GM23248 (cell line): ENCODE results near the gene GPSM1. TPM values are rescaled to one million over a fixed set of nuclear protein-coding genes. Genes with fewer than 3 reads are reported as not detected.

Experiments used
- DNase-seq: peaks from one replicate; pipeline ENCODE4 v3.0.0-alpha.2; 2015
- H2AFZ ChIP-seq: fragments of 200-600 bp; sonication (generic); 2 replicates; pipeline ENCODE4 v1.6.1; 2016; ENCODE audit warnings: antibody characterized with exemption
- H3F3A ChIP-seq: fragments of 200-600 bp; sonication (generic); 2 replicates; pipeline ENCODE4 v1.6.1; 2016; ENCODE audit warnings: mild to moderate bottlenecking, antibody characterized with exemption, mixed run types; ENCODE audit not compliant: insufficient read depth
- H3K27ac ChIP-seq: fragments of 200-600 bp; sonication (generic); 2 replicates; pipeline ENCODE4 v1.5.1; 2016; ENCODE audit warnings: mild to moderate bottlenecking
- H3K27me3 ChIP-seq: fragments of 200-600 bp; sonication (generic); replicated peaks from 2 replicates; pipeline ENCODE4 v1.6.1; 2016; ENCODE audit warnings: mild to moderate bottlenecking; ENCODE audit not compliant: insufficient read depth
- H3K36me3 ChIP-seq: fragments of 200-600 bp; sonication (generic); 2 replicates; pipeline ENCODE4 v1.6.1; 2016; ENCODE audit warnings: low read depth, mild to moderate bottlenecking
- H3K4me1 ChIP-seq: fragments of 200-600 bp; sonication (generic); 2 replicates; pipeline ENCODE4 v1.6.1; 2016; ENCODE audit warnings: mild to moderate bottlenecking; ENCODE audit not compliant: insufficient read depth
- H3K4me2 ChIP-seq: fragments of 200-600 bp; sonication (generic); one replicate; pipeline ENCODE4 v1.6.1; 2016; ENCODE audit warnings: mild to moderate bottlenecking; ENCODE audit not compliant: unreplicated experiment
- H3K4me3 ChIP-seq: fragments of 200-600 bp; sonication (generic); 2 replicates; pipeline ENCODE4 v1.5.1; 2016; ENCODE audit warnings: mild to moderate bottlenecking
- H3K79me2 ChIP-seq: fragments of 200-600 bp; sonication (generic); 2 replicates; pipeline ENCODE4 v1.6.1; 2016; ENCODE audit warnings: mild to moderate bottlenecking; ENCODE audit not compliant: insufficient read depth
- H3K9ac ChIP-seq: fragments of 200-600 bp; sonication (generic); 2 replicates; pipeline ENCODE4 v1.6.1; 2016; ENCODE audit warnings: mild to moderate bottlenecking
- H3K9me2 ChIP-seq: fragments of 200-600 bp; sonication (generic); 2 replicates; pipeline ENCODE4 v1.6.1; 2016; ENCODE audit warnings: mixed run types, mild to moderate bottlenecking, moderate library complexity; ENCODE audit not compliant: insufficient read depth
- H3K9me3 ChIP-seq: fragments of 200-600 bp; sonication (generic); one replicate; pipeline ENCODE4 v1.6.1; 2017; ENCODE audit warnings: low read depth
- H4K20me1 ChIP-seq: fragments of 200-600 bp; sonication (generic); 2 replicates; pipeline ENCODE4 v1.6.0; 2016; ENCODE audit not compliant: insufficient read depth
- EZH2 ChIP-seq: fragments of 200-600 bp; sonication (generic); IDR thresholded peaks from 2 replicates; pipeline ENCODE4 v1.6.1; 2018; ENCODE audit warnings: antibody characterized with exemption, mild to moderate bottlenecking; ENCODE audit not compliant: insufficient read depth, poor library complexity, severe bottlenecking
- EZH2phosphoT487 ChIP-seq: fragments of 200-600 bp; sonication (generic); IDR thresholded peaks from 2 replicates; pipeline ENCODE4 v1.6.1; 2018; ENCODE audit warnings: antibody characterized with exemption, moderate library complexity, mild to moderate bottlenecking, low read depth; ENCODE audit not compliant: insufficient read depth
- WGBS, 2 experiments: methylation state at CpG; one replicate each; pipeline ENCODE4 v1.1.6; 2015 to 2017; ENCODE audit warnings: low lambda C conversion rate in 2 of 2, low coverage in 1 of 2; ENCODE audit errors: missing lambda C conversion rate in 2 of 2; 5-methylcytosine and 5-hydroxymethylcytosine counted together
- in situ Hi-C: fragments of 300-500 bp; cut with MboI; formaldehyde crosslinking; loops from 2 replicates; pipeline ENCODE4 v1.15.0; 2020
- polyA plus RNA-seq: library from polyadenylated mRNA; unstranded; fragments of >200 nt; fragmentation: Nextera tagmentation; extraction: Ambion mirVana; gene quantifications from 2 replicates; pipeline ENCODE4 v1.2.1, GENCODE V29; 2016
- total RNA-seq: library from RNA; depleted of rRNA; stranded (reverse); fragments of >200 nt; shearing (Covaris generic); gene quantifications from 2 replicates; pipeline ENCODE4 v1.2.3, GENCODE V29; 2014

Gene GPSM1
- total and polyA plus RNA-seq, 2 experiments from 2014 or later: 13.7 to 57.1 TPM

- Histone ChIP-seq H3K27ac (no peak overlapping the region), H3K4me2 (no peak overlapping the region), H3K4me1 (no peaks in the 10 kb centered on the region), H2AFZ (no peak overlapping the region), H3K9me3 (no peaks in the 10 kb centered on the region), H3K27me3 (peaks cover 10% of the 10 kb centered on the region; the same call in 1 of the 2 replicates), H3K9me2 (no peaks in the 10 kb centered on the region), H3K79me2 (no peaks in the 10 kb centered on the region), H3K9ac (no peak overlapping the region), H3K4me3 (no peak overlapping the region), H4K20me1 (no peaks in the 10 kb centered on the region), H3K36me3 (no peaks in the 10 kb centered on the region), H3F3A (no peaks in the 10 kb centered on the region)
- TF ChIP-seq EZH2phosphoT487: no peak
- no peak for TF ChIP-seq EZH2
- no peak for DNase-seq
- 67 to 69% methylated on average over 29 to 30 of the region's 30 CpGs for WGBS, 2 experiments
- in situ Hi-C loops: no loop called here
Observed at GRCh38 chr9:136286359-136286986, 40.9 kb upstream of the GPSM1 start.

GRCh38 chr9:136286987-136287379 is 40.4 kb upstream of the GPSM1 start:
- Histone ChIP-seq H3K27me3 (peaks cover 16% of the 10 kb centered on the region; the same call in 1 of the 2 replicates), H4K20me1 (no peaks in the 10 kb centered on the region), H3K4me3 (no peak overlapping the region), H3K4me1 (no peaks in the 10 kb centered on the region), H3K36me3 (no peaks in the 10 kb centered on the region), H3K9me2 (no peaks in the 10 kb centered on the region), H3K9me3 (no peaks in the 10 kb centered on the region), H3K9ac (no peak overlapping the region), H2AFZ (no peak overlapping the region), H3K79me2 (no peaks in the 10 kb centered on the region), H3F3A (no peaks in the 10 kb centered on the region), H3K27ac (no peak overlapping the region), H3K4me2 (no peak overlapping the region)
- 68 to 71% methylated on average over 11 to 13 of the region's 13 CpGs for WGBS, 2 experiments
- TF ChIP-seq EZH2phosphoT487: no peak
- TF ChIP-seq EZH2: no peak
- DNase-seq: no peak
- in situ Hi-C loops: no loop called here

GRCh38 chr9:136287960-136288753 is 39.2 kb upstream of the GPSM1 start:
- Histone ChIP-seq H3K4me3 (no peak overlapping the region), H3K9me3 (no peaks in the 10 kb centered on the region), H3K36me3 (no peaks in the 10 kb centered on the region), H4K20me1 (no peaks in the 10 kb centered on the region), H3K4me2 (no peak overlapping the region), H3F3A (peaks cover under 1% of the 10 kb centered on the region; the same call in 1 of the 2 replicates), H2AFZ (no peak overlapping the region), H3K9me2 (no peaks in the 10 kb centered on the region), H3K9ac (no peak overlapping the region), H3K27ac (no peak overlapping the region), H3K27me3 (peaks cover 19% of the 10 kb centered on the region; the same call in 1 of the 2 replicates), H3K79me2 (no peaks in the 10 kb centered on the region), H3K4me1 (no peaks in the 10 kb centered on the region)
- in situ Hi-C loops: no loop called here
- WGBS, 2 experiments: 29 to 30% methylated on average over 15 to 21 of the region's 21 CpGs
- TF ChIP-seq EZH2phosphoT487 (no peak), EZH2 (no peak)
- no peak for DNase-seq

- Histone ChIP-seq H3K4me3 (no peak overlapping the region), H3F3A (peaks cover 4% of the 10 kb centered on the region; the same call in 1 of the 2 replicates), H3K36me3 (no peaks in the 10 kb centered on the region), H3K27me3 (peaks cover 19% of the 10 kb centered on the region; the same call in 1 of the 2 replicates), H3K9ac (no peak overlapping the region), H3K27ac (no peak overlapping the region), H3K9me3 (no peaks in the 10 kb centered on the region), H4K20me1 (no peaks in the 10 kb centered on the region), H3K79me2 (no peaks in the 10 kb centered on the region), H3K4me2 (no peak overlapping the region), H3K4me1 (no peaks in the 10 kb centered on the region), H3K9me2 (no peaks in the 10 kb centered on the region), H2AFZ (no peak overlapping the region)
- 79 to 86% methylated on average over 24 to 30 of the region's 30 CpGs for WGBS, 2 experiments
- DNase-seq: no peak
- in situ Hi-C loops: no loop called here
- TF ChIP-seq EZH2phosphoT487 (no peak), EZH2 (no peak)
Observed at GRCh38 chr9:136289651-136290507, 37.5 kb upstream of the GPSM1 start.
